Progenitor cell of endocrine pancreas (in vitro differentiated cells): ENCODE results near the gene DTNB. TPM values are rescaled to one million over a fixed set of nuclear protein-coding genes. Genes with fewer than 3 reads are reported as not detected.
A peak's percentile ranks its signal among the peaks of the same experiment; 100 is the strongest.

ENCODE experiments used
- DNase-seq: peaks from one replicate; pipeline ENCODE4 v3.0.0; 2021; ENCODE audit warnings: low spot score; ENCODE audit not compliant: unreplicated experiment
- H3K27ac Mint-ChIP-seq: 2 replicates; pipeline ENCODE4 v1.8.0; 2021; ENCODE audit warnings: mild to moderate bottlenecking, moderate library complexity, mixed read lengths
- H3K27me3 Mint-ChIP-seq: 2 replicates; pipeline ENCODE4 v1.8.0; 2021; ENCODE audit warnings: mixed read lengths
- H3K36me3 Mint-ChIP-seq: 2 replicates; pipeline ENCODE4 v1.8.0; 2022; ENCODE audit warnings: mixed read lengths; ENCODE audit not compliant: insufficient read depth
- H3K4me1 Mint-ChIP-seq: 2 replicates; pipeline ENCODE4 v1.8.0; 2021; ENCODE audit warnings: low read depth, mixed read lengths
- H3K4me3 Mint-ChIP-seq: 2 replicates; pipeline ENCODE4 v1.8.0; 2021; ENCODE audit warnings: low read depth, mild to moderate bottlenecking, moderate library complexity, mixed read lengths
- H3K9me3 Mint-ChIP-seq: 2 replicates; pipeline ENCODE4 v1.8.0; 2021; ENCODE audit warnings: low read depth, mixed read lengths
- total RNA-seq: library from RNA; stranded (reverse); gene quantifications from 2 replicates; pipeline ENCODE4 v1.2.1, GENCODE V29; 2021
- TF ChIP-seq, protein P1 (sequence below): fragments of 200-600 bp; sonication (generic); IDR thresholded peaks from one replicate; pipeline ENCODE4 v1.5.0; 2021; ENCODE audit warnings: antibody characterized with exemption, mild to moderate bottlenecking; ENCODE audit not compliant: unreplicated experiment

DTNB gene
- total RNA-seq, 1 donor from 2014 or later, result 29.3 TPM

GRCh38 chr2:25389161-25389560 is 284.2 kb downstream of the DTNB start:
- Mint-ChIP-seq H3K27me3 (no peaks in the 10 kb centered on the region), H3K9me3 (peaks cover 6% of the 10 kb centered on the region), H3K36me3 (peaks cover 21% of the 10 kb centered on the region), H3K27ac (no peak overlapping the region), H3K4me3 (no peak overlapping the region), H3K4me1 (peaks cover 6% of the 10 kb centered on the region)
- no peak for DNase-seq
- TF ChIP-seq, protein P1, sequence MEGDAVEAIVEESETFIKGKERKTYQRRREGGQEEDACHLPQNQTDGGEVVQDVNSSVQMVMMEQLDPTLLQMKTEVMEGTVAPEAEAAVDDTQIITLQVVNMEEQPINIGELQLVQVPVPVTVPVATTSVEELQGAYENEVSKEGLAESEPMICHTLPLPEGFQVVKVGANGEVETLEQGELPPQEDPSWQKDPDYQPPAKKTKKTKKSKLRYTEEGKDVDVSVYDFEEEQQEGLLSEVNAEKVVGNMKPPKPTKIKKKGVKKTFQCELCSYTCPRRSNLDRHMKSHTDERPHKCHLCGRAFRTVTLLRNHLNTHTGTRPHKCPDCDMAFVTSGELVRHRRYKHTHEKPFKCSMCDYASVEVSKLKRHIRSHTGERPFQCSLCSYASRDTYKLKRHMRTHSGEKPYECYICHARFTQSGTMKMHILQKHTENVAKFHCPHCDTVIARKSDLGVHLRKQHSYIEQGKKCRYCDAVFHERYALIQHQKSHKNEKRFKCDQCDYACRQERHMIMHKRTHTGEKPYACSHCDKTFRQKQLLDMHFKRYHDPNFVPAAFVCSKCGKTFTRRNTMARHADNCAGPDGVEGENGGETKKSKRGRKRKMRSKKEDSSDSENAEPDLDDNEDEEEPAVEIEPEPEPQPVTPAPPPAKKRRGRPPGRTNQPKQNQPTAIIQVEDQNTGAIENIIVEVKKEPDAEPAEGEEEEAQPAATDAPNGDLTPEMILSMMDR, result no peak

- Mint-ChIP-seq H3K4me1 (peaks cover 6% of the 10 kb centered on the region), H3K4me3 (no peak overlapping the region), H3K27ac (no peak overlapping the region), H3K36me3 (peaks cover 19% of the 10 kb centered on the region), H3K27me3 (no peaks in the 10 kb centered on the region), H3K9me3 (peaks cover 3% of the 10 kb centered on the region)
- TF ChIP-seq, protein P1, result no peak
- DNase-seq, result no peak
These were observed 284.9 kb downstream of the DTNB start for GRCh38 chr2:25388491-25388890.

GRCh38 chr2:25387876-25388449 is 285.4 kb downstream of the DTNB start:
- H3K27ac Mint-ChIP-seq, result peak overlapping the region; percentile 39
- TF ChIP-seq, protein P1, result no peak
- no peaks in the 10 kb centered on the region for H3K27me3 Mint-ChIP-seq
- peaks cover 6% of the 10 kb centered on the region for H3K4me1 Mint-ChIP-seq
- H3K9me3 Mint-ChIP-seq, result peaks cover 3% of the 10 kb centered on the region
- H3K4me3 Mint-ChIP-seq, result no peak overlapping the region
- peaks cover 19% of the 10 kb centered on the region for H3K36me3 Mint-ChIP-seq
- DNase-seq, result no peak

GRCh38 chr2:25386971-25387875 is 286.2 kb downstream of the DTNB start:
- Mint-ChIP-seq H3K27ac (no peak overlapping the region), H3K4me1 (peaks cover 6% of the 10 kb centered on the region), H3K4me3 (no peak overlapping the region), H3K9me3 (no peaks in the 10 kb centered on the region), H3K36me3 (peaks cover 19% of the 10 kb centered on the region), H3K27me3 (no peaks in the 10 kb centered on the region)
- no peak for DNase-seq
- TF ChIP-seq, protein P1, result no peak

DNA sequence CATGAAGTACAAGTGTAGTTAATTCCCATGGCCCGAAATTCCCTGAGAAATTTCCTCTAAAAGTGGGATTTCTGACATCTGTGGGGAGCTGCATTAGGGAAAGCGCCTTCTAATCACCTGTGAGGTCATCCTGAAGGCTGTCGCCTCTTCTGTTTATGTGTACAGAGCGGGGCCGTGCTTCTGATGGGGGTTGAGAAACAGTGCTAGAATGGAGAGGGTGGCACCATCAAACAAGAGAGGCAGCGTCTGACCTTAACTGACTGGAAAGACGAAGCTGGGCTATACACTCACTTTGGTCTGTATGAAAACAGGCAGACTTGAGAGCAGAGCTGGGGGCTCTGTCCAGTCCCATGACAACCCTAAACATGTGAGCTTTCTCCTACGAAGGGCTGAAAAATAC is 287.5 kb downstream of the DTNB start:
- H3K4me1 Mint-ChIP-seq, result peaks cover 6% of the 10 kb centered on the region
- no peak overlapping the region for H3K4me3 Mint-ChIP-seq
- H3K9me3 Mint-ChIP-seq, result no peaks in the 10 kb centered on the region
- no peaks in the 10 kb centered on the region for H3K27me3 Mint-ChIP-seq
- H3K27ac Mint-ChIP-seq, result no peak overlapping the region
- no peak for DNase-seq
- TF ChIP-seq, protein P1, result no peak
- H3K36me3 Mint-ChIP-seq, result peaks cover 17% of the 10 kb centered on the region
